Measurements from ENCODE around the gene AK5.

AK5 gene

GRCh38 chr1:77267035-77267434 lies 14.8 kb upstream of the AK5 start:
- no peaks in the 10 kb centered on the region for H3K27me3 ChIP-seq (replicated peaks; ENCODE audit: control insufficient read depth, insufficient read depth, low read length)
- DNase-seq (ENCODE audit: low read depth): no peak
- H3K4me3 ChIP-seq (ENCODE audit: low read length): no peak overlapping the region
- peaks cover 9% of the 10 kb centered on the region for H3K4me1 ChIP-seq (ENCODE audit: control insufficient read depth, insufficient read depth, low read length)
- H3K9ac ChIP-seq (ENCODE audit: low read length): no peak overlapping the region
- no peaks in the 10 kb centered on the region for H3K9me3 ChIP-seq (ENCODE audit: control insufficient read depth, low read length)
- H3K36me3 ChIP-seq (ENCODE audit: control insufficient read depth, insufficient read depth, low read length, severe bottlenecking): no peaks in the 10 kb centered on the region

DNA sequence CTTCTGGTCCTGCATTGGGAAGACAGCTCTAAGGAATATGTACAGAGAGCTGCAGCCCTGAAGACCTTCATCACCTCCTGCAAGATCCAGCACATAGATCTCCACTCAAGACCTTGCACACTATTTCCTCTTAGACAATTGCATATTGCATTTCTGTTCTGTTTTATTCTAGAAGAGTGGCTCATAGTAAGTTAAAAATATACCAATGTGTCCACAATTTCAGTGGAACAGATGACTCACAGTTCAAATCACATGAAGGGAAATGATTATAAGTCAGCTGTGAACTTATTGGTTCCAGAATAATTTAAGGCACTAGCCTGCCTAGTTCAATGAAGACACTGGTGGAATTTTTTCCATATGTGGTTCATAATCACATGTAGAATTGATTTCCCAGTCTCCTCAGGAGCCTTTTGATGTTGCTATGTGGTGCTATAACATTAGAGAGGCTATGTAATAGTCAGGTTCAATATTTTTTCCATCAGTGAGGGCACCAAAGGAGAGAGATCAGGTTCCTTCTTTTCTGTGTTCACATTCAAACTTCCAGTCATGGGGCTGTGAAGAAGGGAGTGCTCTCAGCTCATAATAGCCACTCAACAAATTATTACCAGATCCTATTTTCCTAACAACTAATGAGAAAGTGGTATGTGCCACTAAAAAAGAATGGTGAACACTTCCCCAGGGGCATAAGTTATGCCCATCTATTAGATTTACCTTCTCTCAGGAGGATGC lies 9.8 kb upstream of the AK5 start:
- Histone ChIP-seq H3K36me3 (ENCODE audit: control insufficient read depth, insufficient read depth, low read length, severe bottlenecking) (no peaks in the 10 kb centered on the region), H3K4me1 (ENCODE audit: control insufficient read depth, insufficient read depth, low read length) (peaks cover 27% of the 10 kb centered on the region), H3K9me3 (ENCODE audit: control insufficient read depth, low read length) (no peaks in the 10 kb centered on the region), H3K4me3 (ENCODE audit: low read length) (no peak overlapping the region), H3K9ac (ENCODE audit: low read length) (no peak overlapping the region), H3K27me3 (replicated peaks; ENCODE audit: control insufficient read depth, insufficient read depth, low read length) (no peaks in the 10 kb centered on the region)
- DNase-seq (ENCODE audit: low read depth): peak; percentile 68

DNA sequence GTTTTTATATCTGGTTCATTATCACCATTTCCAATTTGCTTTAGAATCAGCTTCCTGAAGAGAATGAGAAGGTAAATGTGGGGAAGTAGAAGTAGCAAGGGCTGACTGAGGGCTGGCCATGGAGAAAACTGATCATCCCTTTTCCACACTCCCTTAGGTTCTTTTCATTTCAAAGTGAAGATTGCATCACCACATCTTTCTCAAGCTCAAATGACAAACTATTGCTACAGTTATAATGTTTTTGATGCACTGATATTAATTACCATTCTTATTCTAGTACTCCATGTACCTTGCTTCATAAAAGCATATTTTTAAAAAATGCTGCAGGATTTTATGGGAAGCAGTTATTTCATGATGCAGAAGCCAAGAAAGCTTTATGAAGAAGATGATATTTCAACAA lies 7.9 kb upstream of the AK5 start:
- Histone ChIP-seq H3K9ac (ENCODE audit: low read length) (no peak overlapping the region), H3K4me3 (ENCODE audit: low read length) (no peak overlapping the region), H3K27me3 (replicated peaks; ENCODE audit: control insufficient read depth, insufficient read depth, low read length) (no peaks in the 10 kb centered on the region), H3K9me3 (ENCODE audit: control insufficient read depth, low read length) (no peaks in the 10 kb centered on the region), H3K36me3 (ENCODE audit: control insufficient read depth, insufficient read depth, low read length, severe bottlenecking) (no peaks in the 10 kb centered on the region), H3K4me1 (ENCODE audit: control insufficient read depth, insufficient read depth, low read length) (peaks cover 27% of the 10 kb centered on the region)
- peak; percentile 80 for DNase-seq (ENCODE audit: low read depth)

- H3K36me3 ChIP-seq (ENCODE audit: control insufficient read depth, insufficient read depth, low read length, severe bottlenecking): no peaks in the 10 kb centered on the region
- DNase-seq (ENCODE audit: low read depth): no peak
- peaks cover 27% of the 10 kb centered on the region for H3K4me1 ChIP-seq (ENCODE audit: control insufficient read depth, insufficient read depth, low read length)
Observed at GRCh38 chr1:77275194-77275593, 6.6 kb upstream of the AK5 start.

GRCh38 chr1:77276941-77277340 lies 4.9 kb upstream of the AK5 start:
- DNase-seq (ENCODE audit: low read depth): no peak
- Histone ChIP-seq H3K36me3 (ENCODE audit: control insufficient read depth, insufficient read depth, low read length, severe bottlenecking) (no peaks in the 10 kb centered on the region), H3K27me3 (replicated peaks; ENCODE audit: control insufficient read depth, insufficient read depth, low read length) (peaks cover 3% of the 10 kb centered on the region), H3K4me1 (ENCODE audit: control insufficient read depth, insufficient read depth, low read length) (peaks cover 19% of the 10 kb centered on the region), H3K9me3 (ENCODE audit: control insufficient read depth, low read length) (no peaks in the 10 kb centered on the region), H3K4me3 (ENCODE audit: low read length) (no peak overlapping the region), H3K9ac (ENCODE audit: low read length) (no peak overlapping the region)

More at GRCh38 chr1:77275194-77275593, 6.6 kb upstream of the AK5 start:
- H3K27me3 ChIP-seq (replicated peaks; ENCODE audit: control insufficient read depth, insufficient read depth, low read length): no peaks in the 10 kb centered on the region
- no peak overlapping the region for H3K4me3 ChIP-seq (ENCODE audit: low read length)
- no peak overlapping the region for H3K9ac ChIP-seq (ENCODE audit: low read length)
- H3K9me3 ChIP-seq (ENCODE audit: control insufficient read depth, low read length): no peaks in the 10 kb centered on the region

DNA sequence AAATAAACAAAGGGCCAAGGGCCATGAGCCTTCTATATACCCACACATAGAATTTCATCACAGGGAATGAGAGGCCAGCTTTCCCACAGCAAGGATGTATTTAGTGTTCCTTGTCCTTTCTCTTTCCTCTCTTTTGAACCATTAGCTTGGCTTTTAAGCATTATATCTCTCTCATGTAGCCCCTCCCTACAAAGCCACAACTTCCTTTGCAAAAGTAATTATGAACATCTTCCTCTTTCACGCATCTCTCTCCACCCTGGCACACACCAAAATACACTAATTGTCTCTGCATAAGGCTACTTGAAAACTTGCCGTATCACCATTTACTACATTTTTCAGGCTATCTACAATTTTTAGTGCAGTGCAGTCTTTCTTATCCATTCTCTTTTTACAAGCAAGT lies 1.9 kb upstream of the AK5 start:
- Histone ChIP-seq H3K9me3 (ENCODE audit: control insufficient read depth, low read length) (no peaks in the 10 kb centered on the region), H3K27me3 (replicated peaks; ENCODE audit: control insufficient read depth, insufficient read depth, low read length) (peaks cover 3% of the 10 kb centered on the region), H3K9ac (ENCODE audit: low read length) (no peak overlapping the region), H3K36me3 (ENCODE audit: control insufficient read depth, insufficient read depth, low read length, severe bottlenecking) (no peaks in the 10 kb centered on the region), H3K4me3 (ENCODE audit: low read length) (no peak overlapping the region), H3K4me1 (ENCODE audit: control insufficient read depth, insufficient read depth, low read length) (peaks cover 8% of the 10 kb centered on the region)
- DNase-seq (ENCODE audit: low read depth): no peak

DNA sequence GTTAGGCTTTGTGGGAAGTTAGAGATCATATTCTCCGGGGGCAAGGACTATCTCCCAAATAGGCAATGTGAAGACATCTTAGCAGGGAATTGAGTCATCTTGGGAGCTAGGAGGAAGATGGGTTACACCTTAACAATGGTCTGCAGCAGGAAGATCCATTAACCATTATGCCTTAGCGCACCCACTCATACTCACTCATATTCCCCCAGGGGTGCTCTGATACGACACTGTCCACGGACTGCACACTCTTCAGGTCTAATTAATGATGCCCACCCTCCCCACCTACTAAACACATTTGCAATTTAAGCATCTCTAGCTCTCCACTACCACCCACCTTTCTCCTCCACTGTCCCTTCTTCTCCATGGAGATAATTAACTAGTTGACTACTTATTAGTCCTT lies 857 bp upstream of the AK5 start:
- Histone ChIP-seq H3K9ac (ENCODE audit: low read length) (no peak overlapping the region), H3K4me1 (ENCODE audit: control insufficient read depth, insufficient read depth, low read length) (peaks cover 8% of the 10 kb centered on the region), H3K9me3 (ENCODE audit: control insufficient read depth, low read length) (no peaks in the 10 kb centered on the region), H3K27me3 (replicated peaks; ENCODE audit: control insufficient read depth, insufficient read depth, low read length) (peaks cover 3% of the 10 kb centered on the region), H3K4me3 (ENCODE audit: low read length) (no peak overlapping the region), H3K36me3 (ENCODE audit: control insufficient read depth, insufficient read depth, low read length, severe bottlenecking) (no peaks in the 10 kb centered on the region)
- DNase-seq (ENCODE audit: low read depth): no peak

DNA sequence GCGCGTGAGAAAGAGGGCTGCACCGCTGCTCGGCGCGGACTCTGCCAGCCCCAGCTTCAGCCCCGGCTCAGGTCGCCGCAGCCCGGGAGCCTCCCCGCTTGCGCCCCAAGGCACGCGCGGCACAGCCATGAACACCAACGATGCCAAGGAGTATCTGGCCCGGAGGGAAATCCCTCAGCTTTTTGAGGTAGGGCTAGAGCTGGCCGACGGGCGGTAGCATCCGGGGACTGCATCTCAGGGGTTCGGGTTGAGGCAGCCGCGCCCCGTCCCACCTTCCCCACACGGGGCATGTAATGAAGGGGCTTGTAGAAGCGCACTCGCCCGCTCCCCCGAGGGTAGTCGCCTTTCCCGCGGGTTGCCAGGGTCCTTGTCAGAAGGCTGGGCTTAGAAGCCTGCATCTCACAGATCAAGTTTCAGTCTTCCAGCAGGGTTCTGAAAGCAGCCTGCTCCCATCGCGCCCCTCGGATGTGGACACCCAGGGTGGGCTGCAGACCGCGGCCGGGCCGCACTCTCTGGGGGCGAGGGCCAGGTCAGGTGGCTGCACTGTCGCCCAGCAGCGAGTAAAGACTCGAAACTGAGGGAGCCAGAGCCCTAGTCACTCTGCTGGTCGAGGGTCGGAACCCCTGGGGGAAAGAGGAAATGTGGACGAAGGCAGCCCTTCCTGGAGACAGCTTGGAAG lies 507 bp downstream of the AK5 start:
- Histone ChIP-seq H3K4me3 (ENCODE audit: low read length) (peak overlapping the region; percentile 89), H3K9me3 (ENCODE audit: control insufficient read depth, low read length) (no peaks in the 10 kb centered on the region), H3K27me3 (replicated peaks; ENCODE audit: control insufficient read depth, insufficient read depth, low read length) (peaks cover 3% of the 10 kb centered on the region), H3K36me3 (ENCODE audit: control insufficient read depth, insufficient read depth, low read length, severe bottlenecking) (no peaks in the 10 kb centered on the region), H3K9ac (ENCODE audit: low read length) (peak overlapping the region; percentile 72), H3K4me1 (ENCODE audit: control insufficient read depth, insufficient read depth, low read length) (peaks cover 8% of the 10 kb centered on the region)
- DNase-seq (ENCODE audit: low read depth): peak; percentile 66

DNA sequence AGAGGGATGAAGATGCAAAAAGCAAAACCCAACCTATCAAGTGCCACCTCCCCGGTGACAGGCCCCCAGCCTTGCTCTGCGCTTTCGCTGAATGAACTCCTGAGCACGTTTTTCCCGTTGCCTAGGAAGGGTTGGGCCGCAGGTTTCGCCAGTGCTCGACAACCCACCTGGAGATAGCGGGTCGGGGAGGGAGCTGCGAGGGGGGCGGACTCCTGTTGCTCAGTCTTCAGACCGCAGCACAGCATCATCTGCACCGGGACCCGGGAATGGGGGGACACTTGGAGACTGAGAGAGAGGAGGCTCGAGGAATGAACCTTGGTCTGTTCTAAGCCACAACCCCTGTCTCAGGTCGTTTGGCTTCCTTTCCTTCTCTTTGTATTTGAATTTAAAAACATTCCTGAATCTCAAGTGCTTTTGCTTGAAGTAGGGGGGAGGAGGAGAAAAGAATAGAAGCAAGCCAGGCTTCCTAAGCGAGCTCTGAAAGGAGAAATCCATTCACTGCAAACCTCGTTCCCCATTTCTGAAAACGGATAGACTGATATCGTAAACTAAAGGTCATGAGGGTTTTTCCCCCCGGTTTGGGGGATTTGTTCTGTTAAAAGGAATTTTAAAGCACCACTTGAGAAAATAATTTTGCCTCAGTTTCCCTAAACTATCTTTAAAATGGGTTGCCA lies 1.2 kb downstream of the AK5 start:
- no peaks in the 10 kb centered on the region for H3K36me3 ChIP-seq (ENCODE audit: control insufficient read depth, insufficient read depth, low read length, severe bottlenecking)
- peak; percentile 27 for DNase-seq (ENCODE audit: low read depth)
- peaks cover 8% of the 10 kb centered on the region for H3K4me1 ChIP-seq (ENCODE audit: control insufficient read depth, insufficient read depth, low read length)
- H3K27me3 ChIP-seq (replicated peaks; ENCODE audit: control insufficient read depth, insufficient read depth, low read length): peaks cover 3% of the 10 kb centered on the region
- H3K9ac ChIP-seq (ENCODE audit: low read length): peak overlapping the region; percentile 72
- peak overlapping the region; percentile 89 for H3K4me3 ChIP-seq (ENCODE audit: low read length)
- no peaks in the 10 kb centered on the region for H3K9me3 ChIP-seq (ENCODE audit: control insufficient read depth, low read length)

- peak overlapping the region; percentile 72 for H3K9ac ChIP-seq (ENCODE audit: low read length)
- no peaks in the 10 kb centered on the region for H3K36me3 ChIP-seq (ENCODE audit: control insufficient read depth, insufficient read depth, low read length, severe bottlenecking)
- peak; percentile 54 for DNase-seq (ENCODE audit: low read depth)
- H3K27me3 ChIP-seq (replicated peaks; ENCODE audit: control insufficient read depth, insufficient read depth, low read length): peaks cover 3% of the 10 kb centered on the region
- no peaks in the 10 kb centered on the region for H3K9me3 ChIP-seq (ENCODE audit: control insufficient read depth, low read length)
- peaks cover 15% of the 10 kb centered on the region for H3K4me1 ChIP-seq (ENCODE audit: control insufficient read depth, insufficient read depth, low read length)
- H3K4me3 ChIP-seq (ENCODE audit: low read length): no peak overlapping the region
Observed at GRCh38 chr1:77283701-77284425, 2.0 kb downstream of the AK5 start.

DNA sequence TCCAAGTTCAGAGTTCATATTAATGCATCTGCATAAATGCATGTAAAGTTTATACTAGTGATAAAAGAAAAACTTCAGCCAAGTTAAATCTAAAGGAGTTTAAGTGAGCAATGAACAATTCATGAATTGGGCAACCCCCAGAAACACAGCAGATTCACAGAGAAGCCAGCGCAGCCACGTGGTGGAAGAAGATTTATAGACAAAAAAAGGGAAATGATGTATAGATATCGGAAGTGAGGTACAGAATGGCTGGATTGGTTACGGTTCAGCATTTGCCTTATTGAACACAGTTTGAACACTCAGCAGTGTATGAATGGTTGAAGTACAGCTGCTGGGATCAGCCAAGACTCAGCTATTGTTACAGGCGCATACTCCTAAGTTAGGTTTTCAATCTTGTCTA lies 5.7 kb downstream of the AK5 start:
- Histone ChIP-seq H3K9me3 (ENCODE audit: control insufficient read depth, low read length) (no peaks in the 10 kb centered on the region), H3K36me3 (ENCODE audit: control insufficient read depth, insufficient read depth, low read length, severe bottlenecking) (no peaks in the 10 kb centered on the region), H3K4me1 (ENCODE audit: control insufficient read depth, insufficient read depth, low read length) (peaks cover 12% of the 10 kb centered on the region), H3K4me3 (ENCODE audit: low read length) (no peak overlapping the region), H3K27me3 (replicated peaks; ENCODE audit: control insufficient read depth, insufficient read depth, low read length) (no peaks in the 10 kb centered on the region), H3K9ac (ENCODE audit: low read length) (no peak overlapping the region)
- no peak for DNase-seq (ENCODE audit: low read depth)

Data from adipocyte (in vitro differentiated cells).